Glutamatergic neuron (in vitro differentiated cells): ENCODE data around the gene PDLIM1. TPM values are rescaled to one million over a fixed set of nuclear protein-coding genes. Genes with fewer than 3 reads are reported as not detected.

Experiments used
- DNase-seq: peaks from one replicate; pipeline ENCODE4 v3.0.0; 2022
- H3K27ac Mint-ChIP-seq: one replicate; pipeline ENCODE4 v1.8.0; 2020; ENCODE audit warnings: mild to moderate bottlenecking, mixed read lengths, inconsistent platforms; ENCODE audit not compliant: unreplicated experiment
- H3K27me3 Mint-ChIP-seq: one replicate; pipeline ENCODE4 v1.8.0; 2020; ENCODE audit warnings: mild to moderate bottlenecking, moderate library complexity, mixed read lengths, inconsistent platforms; ENCODE audit not compliant: unreplicated experiment
- H3K36me3 Mint-ChIP-seq: one replicate; pipeline ENCODE4 v1.8.0; 2020; ENCODE audit warnings: mild to moderate bottlenecking, mixed read lengths, inconsistent platforms; ENCODE audit not compliant: unreplicated experiment
- H3K4me1 Mint-ChIP-seq: one replicate; pipeline ENCODE4 v1.8.0; 2020; ENCODE audit warnings: mild to moderate bottlenecking, low read depth, mixed read lengths, inconsistent platforms; ENCODE audit not compliant: unreplicated experiment
- H3K4me3 Mint-ChIP-seq: one replicate; pipeline ENCODE4 v1.8.0; 2020; ENCODE audit warnings: mild to moderate bottlenecking, mixed read lengths, inconsistent platforms; ENCODE audit not compliant: unreplicated experiment
- H3K9me3 Mint-ChIP-seq: one replicate; pipeline ENCODE4 v1.8.0; 2020; ENCODE audit warnings: mild to moderate bottlenecking, moderate library complexity, mixed read lengths, inconsistent platforms; ENCODE audit not compliant: unreplicated experiment
- total RNA-seq: library from RNA; stranded (reverse); fragmentation: NEBNext Ultra II Directional; extraction: Animal tissue kit (Norgen Biotek cat#: 25700); gene quantifications from one replicate; pipeline ENCODE4 v1.2.1, GENCODE V29; 2021; ENCODE audit not compliant: unreplicated experiment
- TF ChIP-seq, protein P1 (sequence below): fragments of 200-600 bp; sonication (generic); IDR thresholded peaks from one replicate; pipeline ENCODE4 v1.5.0; 2021; ENCODE audit not compliant: partially characterized antibody, unreplicated experiment

PDLIM1 gene
- total RNA-seq, 1 donor from 2014 or later, result 6.4 TPM

DNA sequence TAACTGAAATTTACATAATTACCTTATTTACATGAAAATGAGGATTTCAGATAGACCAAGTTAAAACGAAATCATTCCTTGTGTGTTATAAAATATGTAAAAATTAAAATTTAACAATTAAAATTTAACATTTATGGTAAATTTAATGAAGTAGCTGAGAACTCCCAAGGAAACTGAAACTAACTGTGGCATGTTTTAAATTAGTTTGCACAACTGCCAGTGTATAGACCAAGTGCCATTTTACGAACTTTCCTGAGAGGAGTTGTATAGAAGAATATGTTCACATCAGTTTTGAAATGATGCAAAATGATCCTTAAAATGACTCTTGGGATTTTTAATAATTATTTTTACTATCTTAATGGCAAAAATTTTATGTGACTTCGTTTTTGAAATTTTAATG is 23.6 kb downstream of the PDLIM1 start:
- H3K9me3 Mint-ChIP-seq, result no peaks in the 10 kb centered on the region
- H3K4me3 Mint-ChIP-seq, result no peak overlapping the region
- H3K27ac Mint-ChIP-seq, result no peak overlapping the region
- H3K4me1 Mint-ChIP-seq, result no peaks in the 10 kb centered on the region
- no peak for DNase-seq
- TF ChIP-seq, protein P1, sequence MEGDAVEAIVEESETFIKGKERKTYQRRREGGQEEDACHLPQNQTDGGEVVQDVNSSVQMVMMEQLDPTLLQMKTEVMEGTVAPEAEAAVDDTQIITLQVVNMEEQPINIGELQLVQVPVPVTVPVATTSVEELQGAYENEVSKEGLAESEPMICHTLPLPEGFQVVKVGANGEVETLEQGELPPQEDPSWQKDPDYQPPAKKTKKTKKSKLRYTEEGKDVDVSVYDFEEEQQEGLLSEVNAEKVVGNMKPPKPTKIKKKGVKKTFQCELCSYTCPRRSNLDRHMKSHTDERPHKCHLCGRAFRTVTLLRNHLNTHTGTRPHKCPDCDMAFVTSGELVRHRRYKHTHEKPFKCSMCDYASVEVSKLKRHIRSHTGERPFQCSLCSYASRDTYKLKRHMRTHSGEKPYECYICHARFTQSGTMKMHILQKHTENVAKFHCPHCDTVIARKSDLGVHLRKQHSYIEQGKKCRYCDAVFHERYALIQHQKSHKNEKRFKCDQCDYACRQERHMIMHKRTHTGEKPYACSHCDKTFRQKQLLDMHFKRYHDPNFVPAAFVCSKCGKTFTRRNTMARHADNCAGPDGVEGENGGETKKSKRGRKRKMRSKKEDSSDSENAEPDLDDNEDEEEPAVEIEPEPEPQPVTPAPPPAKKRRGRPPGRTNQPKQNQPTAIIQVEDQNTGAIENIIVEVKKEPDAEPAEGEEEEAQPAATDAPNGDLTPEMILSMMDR, result no peak
- H3K36me3 Mint-ChIP-seq, result no peaks in the 10 kb centered on the region
- H3K27me3 Mint-ChIP-seq, result peaks cover 2% of the 10 kb centered on the region

DNA sequence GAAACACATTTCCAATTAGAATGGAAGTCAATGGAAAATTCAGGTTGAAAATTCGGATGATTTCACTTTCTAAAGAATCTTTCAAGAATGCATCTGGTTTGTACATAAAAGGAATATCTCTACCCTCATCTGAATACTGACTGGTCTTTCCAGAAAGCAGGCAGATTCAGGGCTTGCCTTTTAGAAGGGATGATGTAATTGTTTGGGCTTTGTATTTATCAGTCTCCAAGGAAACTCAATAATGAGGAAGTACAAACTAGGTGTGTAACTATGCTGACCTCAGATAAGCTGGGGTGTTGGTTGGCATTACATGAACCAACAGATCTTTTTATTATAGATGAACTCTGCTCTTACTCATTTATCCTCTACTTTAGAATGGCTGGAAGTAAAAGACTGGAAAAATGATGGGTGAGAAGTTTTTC is 24.1 kb downstream of the PDLIM1 start:
- Mint-ChIP-seq H3K9me3 (no peaks in the 10 kb centered on the region), H3K27ac (no peak overlapping the region), H3K4me1 (no peaks in the 10 kb centered on the region), H3K27me3 (peaks cover 2% of the 10 kb centered on the region), H3K4me3 (no peak overlapping the region), H3K36me3 (no peaks in the 10 kb centered on the region)
- TF ChIP-seq, protein P1, result no peak
- DNase-seq, result no peak

DNA sequence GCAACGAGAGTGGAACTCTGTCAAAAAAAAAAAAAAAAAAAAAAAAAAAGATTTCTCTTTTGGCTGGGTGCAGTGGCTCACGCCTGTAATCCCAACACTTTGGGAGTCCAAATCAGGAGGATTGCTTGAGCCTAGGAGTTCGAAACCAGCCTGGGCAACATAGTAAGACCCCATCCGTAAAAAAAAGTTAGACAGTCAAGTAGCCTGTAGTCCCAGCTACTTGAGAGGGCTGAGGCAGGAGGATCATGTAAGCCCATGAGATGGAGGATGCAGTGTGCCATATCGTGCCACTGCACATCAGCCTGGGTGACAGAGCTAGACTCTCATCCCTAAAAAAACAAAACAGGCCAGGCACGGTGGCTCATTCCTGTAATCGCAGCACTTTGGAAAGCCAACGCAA is 25.2 kb downstream of the PDLIM1 start:
- DNase-seq, result no peak
- H3K36me3 Mint-ChIP-seq, result no peaks in the 10 kb centered on the region
- no peaks in the 10 kb centered on the region for H3K9me3 Mint-ChIP-seq
- TF ChIP-seq, protein P1, result no peak
- H3K27ac Mint-ChIP-seq, result no peak overlapping the region
- H3K4me1 Mint-ChIP-seq, result no peaks in the 10 kb centered on the region
- H3K4me3 Mint-ChIP-seq, result no peak overlapping the region
- peaks cover 2% of the 10 kb centered on the region for H3K27me3 Mint-ChIP-seq

DNA sequence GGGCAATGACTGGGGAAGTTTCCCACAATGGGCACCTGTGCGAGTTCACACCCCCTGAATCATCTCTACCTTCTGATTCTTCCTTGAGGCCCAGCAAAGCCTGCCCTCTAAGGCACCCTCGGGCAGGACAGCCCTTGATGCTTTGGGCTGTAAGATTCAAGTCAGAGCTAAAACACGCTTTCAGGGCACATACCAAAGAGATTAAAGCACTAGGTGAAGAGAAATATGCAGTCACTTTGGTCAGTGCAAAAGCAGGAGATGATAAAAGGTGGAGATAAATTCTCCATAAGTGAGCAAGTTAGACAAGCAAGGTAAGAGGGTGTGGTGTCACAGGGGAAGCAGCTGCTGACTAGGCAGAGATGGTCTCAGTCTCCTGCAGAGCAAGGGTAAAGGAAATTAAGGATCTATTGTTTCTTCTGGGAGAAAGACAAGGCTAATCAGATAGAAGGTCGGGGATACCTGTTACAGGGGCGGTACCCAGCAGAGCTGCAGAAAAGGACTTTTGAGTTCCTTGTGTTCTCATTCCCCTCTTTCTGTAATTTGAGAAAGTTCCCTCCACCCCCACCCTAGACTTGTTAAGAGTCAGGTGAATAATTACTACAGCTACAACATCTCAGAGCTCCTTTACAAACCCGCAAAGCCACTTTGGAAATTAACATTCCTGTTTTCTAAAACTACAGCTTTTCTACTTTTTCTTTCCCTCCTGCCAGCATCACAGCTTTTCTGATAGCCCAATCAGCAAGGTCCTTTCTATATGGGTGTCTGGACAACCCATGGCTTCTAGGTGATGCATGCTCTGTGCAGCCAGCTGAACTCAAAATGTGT is 26.4 kb downstream of the PDLIM1 start:
- DNase-seq, result no peak
- Mint-ChIP-seq H3K4me3 (no peak overlapping the region), H3K9me3 (no peaks in the 10 kb centered on the region), H3K27ac (no peak overlapping the region), H3K36me3 (no peaks in the 10 kb centered on the region), H3K27me3 (peaks cover 2% of the 10 kb centered on the region), H3K4me1 (no peaks in the 10 kb centered on the region)
- TF ChIP-seq, protein P1, result no peak

DNA sequence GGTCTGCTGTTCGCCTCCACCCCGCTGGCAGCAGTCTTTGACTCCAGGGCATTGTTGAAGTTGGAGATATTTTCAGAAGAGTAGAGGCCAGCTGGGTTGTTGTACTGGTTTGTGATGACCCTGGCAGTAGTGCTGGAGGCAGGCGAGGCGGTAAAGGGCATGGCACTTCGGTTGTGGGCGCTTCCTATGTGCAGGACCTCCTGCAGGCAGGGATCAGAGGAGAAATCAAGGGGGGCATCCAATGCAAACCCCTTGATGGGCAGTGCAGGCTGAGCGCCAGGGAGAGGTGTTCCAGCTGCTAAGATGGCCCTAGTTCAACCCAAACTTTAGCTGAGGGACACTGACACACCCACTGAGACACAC is 27.0 kb downstream of the PDLIM1 start:
- H3K36me3 Mint-ChIP-seq, result no peaks in the 10 kb centered on the region
- TF ChIP-seq, protein P1, result no peak
- peaks cover 2% of the 10 kb centered on the region for H3K27me3 Mint-ChIP-seq
- H3K27ac Mint-ChIP-seq, result no peak overlapping the region
- H3K4me1 Mint-ChIP-seq, result no peaks in the 10 kb centered on the region
- DNase-seq, result no peak
- no peak overlapping the region for H3K4me3 Mint-ChIP-seq
- H3K9me3 Mint-ChIP-seq, result no peaks in the 10 kb centered on the region
